ENCODE data around the gene TEK. TPM values are rescaled to one million over a fixed set of nuclear protein-coding genes. Genes with fewer than 3 reads are reported as not detected.
"Not testable (repeated sequence)": the region's sequence is repeated elsewhere in the genome, so short reads cannot be mapped to it uniquely, and the experiment has no call there.

TEK gene
- total RNA-seq, 1 donor from 2014 or later: 2.3 TPM

- DNase-seq (ENCODE audit: low read depth) (no peak), FAIRE-seq (no peak)
- no peak overlapping the region for H3K27ac ChIP-seq (ENCODE audit: low read depth, low read length)
- H3K27me3 Mint-ChIP-seq (ENCODE audit: low read depth, unreplicated experiment): peaks cover 6% of the 10 kb centered on the region
- no peak overlapping the region for H3K4me3 ChIP-seq (ENCODE audit: insufficient read depth, low read depth, low read length)
- no peaks in the 10 kb centered on the region for H3K36me3 ChIP-seq (ENCODE audit: insufficient read depth, low read length)
- no peaks in the 10 kb centered on the region for H3K9me3 Mint-ChIP-seq (ENCODE audit: unreplicated experiment)
- no peak for TF ChIP-seq EZH2 (IDR thresholded peaks at IDR 0.05; ENCODE audit: insufficient read depth, low read length)
- no peak for TF ChIP-seq CTCF (IDR thresholded peaks at IDR 0.05; ENCODE audit: insufficient read depth, low read depth, low read length)
- H3K79me2 ChIP-seq (ENCODE audit: insufficient read depth, low read length): no peaks in the 10 kb centered on the region
- H3K36me3 Mint-ChIP-seq (ENCODE audit: low read depth, unreplicated experiment): no peaks in the 10 kb centered on the region
- no peaks in the 10 kb centered on the region for H3K4me1 ChIP-seq (ENCODE audit: insufficient read depth, low read length)
- H3K27ac Mint-ChIP-seq (ENCODE audit: unreplicated experiment): no peak overlapping the region
- H3K4me2 ChIP-seq (ENCODE audit: low read length): no peak overlapping the region
- no peak overlapping the region for H3K9ac ChIP-seq (ENCODE audit: low read length)
- H3K9me3 ChIP-seq (ENCODE audit: insufficient read depth, low read depth, low read length): no peaks in the 10 kb centered on the region
- peak overlapping the region; percentile 21 for H2AFZ ChIP-seq (ENCODE audit: low read depth, low read length)
- H3K4me1 Mint-ChIP-seq (ENCODE audit: low read depth, unreplicated experiment): peaks cover 5% of the 10 kb centered on the region
- no peak overlapping the region for H3K4me3 Mint-ChIP-seq (ENCODE audit: unreplicated experiment)
- no peaks in the 10 kb centered on the region for H3K27me3 ChIP-seq (ENCODE audit: insufficient read depth, low read length)
- H4K20me1 ChIP-seq (ENCODE audit: insufficient read depth, low read length): no peaks in the 10 kb centered on the region
Measured at GRCh38 chr9:27212621-27213020, 103.6 kb downstream of the TEK start.

GRCh38 chr9:27227192-27227591 is 118.2 kb downstream of the TEK start:
- Histone ChIP-seq H2AFZ (ENCODE audit: low read depth, low read length) (no peak overlapping the region), H3K9me3 (ENCODE audit: insufficient read depth, low read depth, low read length) (no peaks in the 10 kb centered on the region), H4K20me1 (ENCODE audit: insufficient read depth, low read length) (no peaks in the 10 kb centered on the region), H3K4me3 (ENCODE audit: insufficient read depth, low read depth, low read length) (no peak overlapping the region), H3K27ac (ENCODE audit: low read depth, low read length) (no peak overlapping the region), H3K36me3 (ENCODE audit: insufficient read depth, low read length) (no peaks in the 10 kb centered on the region), H3K9ac (ENCODE audit: low read length) (no peak overlapping the region), H3K4me1 (ENCODE audit: insufficient read depth, low read length) (no peaks in the 10 kb centered on the region), H3K79me2 (ENCODE audit: insufficient read depth, low read length) (no peaks in the 10 kb centered on the region), H3K27me3 (ENCODE audit: insufficient read depth, low read length) (no peaks in the 10 kb centered on the region), H3K4me2 (ENCODE audit: low read length) (no peak overlapping the region)
- H3K9me3 Mint-ChIP-seq (ENCODE audit: unreplicated experiment): peaks cover 5% of the 10 kb centered on the region
- no peaks in the 10 kb centered on the region for H3K36me3 Mint-ChIP-seq (ENCODE audit: low read depth, unreplicated experiment)
- TF ChIP-seq EZH2 (IDR thresholded peaks at IDR 0.05; ENCODE audit: insufficient read depth, low read length): no peak
- no peak for TF ChIP-seq CTCF (IDR thresholded peaks at IDR 0.05; ENCODE audit: insufficient read depth, low read depth, low read length)
- no peak overlapping the region for H3K27ac Mint-ChIP-seq (ENCODE audit: unreplicated experiment)
- FAIRE-seq: no peak
- H3K4me3 Mint-ChIP-seq (ENCODE audit: unreplicated experiment): no peak overlapping the region
- H3K4me1 Mint-ChIP-seq (ENCODE audit: low read depth, unreplicated experiment): no peaks in the 10 kb centered on the region
- no peak for DNase-seq (ENCODE audit: low read depth)
- peaks cover 3% of the 10 kb centered on the region for H3K27me3 Mint-ChIP-seq (ENCODE audit: low read depth, unreplicated experiment)

- H3K9me3 ChIP-seq (ENCODE audit: insufficient read depth, low read depth, low read length); H3K4me3 ChIP-seq (ENCODE audit: insufficient read depth, low read depth, low read length); H3K4me1 Mint-ChIP-seq (ENCODE audit: low read depth, unreplicated experiment); H3K27ac Mint-ChIP-seq (ENCODE audit: unreplicated experiment); H3K9ac ChIP-seq (ENCODE audit: low read length); H3K27ac ChIP-seq (ENCODE audit: low read depth, low read length); H4K20me1 ChIP-seq (ENCODE audit: insufficient read depth, low read length); H3K4me2 ChIP-seq (ENCODE audit: low read length); H3K36me3 Mint-ChIP-seq (ENCODE audit: low read depth, unreplicated experiment); H3K27me3 ChIP-seq (ENCODE audit: insufficient read depth, low read length); H3K4me1 ChIP-seq (ENCODE audit: insufficient read depth, low read length); H3K36me3 ChIP-seq (ENCODE audit: insufficient read depth, low read length); H3K4me3 Mint-ChIP-seq (ENCODE audit: unreplicated experiment); H3K79me2 ChIP-seq (ENCODE audit: insufficient read depth, low read length); H3K27me3 Mint-ChIP-seq (ENCODE audit: low read depth, unreplicated experiment); DNase-seq (ENCODE audit: low read depth); H2AFZ ChIP-seq (ENCODE audit: low read depth, low read length); FAIRE-seq: not testable (repeated sequence)
- H3K9me3 Mint-ChIP-seq (ENCODE audit: unreplicated experiment): peaks cover 25% of the 10 kb centered on the region
Measured at GRCh38 chr9:27239648-27240047, 130.6 kb downstream of the TEK start.
